GM19035 (cell line): ENCODE results near the gene DNAH3.

Experiments
- ATAC-seq: cut with Tn5 transposase; IDR thresholded peaks from one replicate; pipeline ENCODE4 v1.9.1; 2021; ENCODE audit not compliant: unreplicated experiment

Gene DNAH3

GRCh38 chr16:20911361-20911760 lies 239.3 kb downstream of the DNAH3 start:
- no peak for ATAC-seq

- no peak for ATAC-seq
These were observed 239.8 kb downstream of the DNAH3 start for GRCh38 chr16:20910781-20911321.

GRCh38 chr16:20906341-20907255 lies 244.0 kb downstream of the DNAH3 start:
- no peak for ATAC-seq

- no peak for ATAC-seq
These were observed 245.1 kb downstream of the DNAH3 start for GRCh38 chr16:20905576-20905975.

- ATAC-seq, result no peak
These were observed 246.1 kb downstream of the DNAH3 start for GRCh38 chr16:20904507-20905081.

GRCh38 chr16:20903899-20904506 lies 246.6 kb downstream of the DNAH3 start:
- ATAC-seq, result no peak

GRCh38 chr16:20903116-20903898 lies 247.3 kb downstream of the DNAH3 start:
- ATAC-seq, result no peak

- ATAC-seq, result no peak
These were observed 248.2 kb downstream of the DNAH3 start for GRCh38 chr16:20902426-20902825.

- peak; percentile 8 for ATAC-seq
These were observed 249.1 kb downstream of the DNAH3 start for GRCh38 chr16:20901436-20902112.

GRCh38 chr16:20901068-20901435 lies 249.6 kb downstream of the DNAH3 start:
- peak; percentile 5 for ATAC-seq

- ATAC-seq, result peak; percentile 78
These were observed 250.2 kb downstream of the DNAH3 start, which contains the start of the genes DCUN1D3 and LYRM1 for GRCh38 chr16:20900299-20901067. Gene DCUN1D3 (minus strand): TSS chr16:20900358. CDS start chr16:20862538, 37,820 bp downstream. Gene LYRM1 (plus strand): TSS chr16:20900771. CDS start chr16:20915556, 14,785 bp downstream.

GRCh38 chr16:20899477-20900298 lies 251.0 kb downstream of the DNAH3 start:
- no peak for ATAC-seq

- no peak for ATAC-seq
These were observed 251.6 kb downstream of the DNAH3 start for GRCh38 chr16:20899071-20899470.

- no peak for ATAC-seq
These were observed 252.7 kb downstream of the DNAH3 start for GRCh38 chr16:20897922-20898321.

GRCh38 chr16:20897253-20897897 lies 253.3 kb downstream of the DNAH3 start:
- no peak for ATAC-seq

- ATAC-seq, result no peak
These were observed 256.3 kb downstream of the DNAH3 start for GRCh38 chr16:20894388-20894787.

- no peak for ATAC-seq
These were observed 260.9 kb downstream of the DNAH3 start for GRCh38 chr16:20889625-20890275.

- no peak for ATAC-seq
These were observed 263.4 kb downstream of the DNAH3 start for GRCh38 chr16:20887207-20887606.
